NCI-H128 (cell line): ENCODE measurements around the gene CLDN24.
"Not testable (repeated sequence)": the region's sequence is repeated elsewhere in the genome, so short reads cannot be mapped to it uniquely, and the experiment has no call there.

ENCODE experiments used
- DNase-seq: peaks from one replicate; lab custom pipeline; 2025; ENCODE audit not compliant: unreplicated experiment; lab: John Stamatoyannopoulos, UW

CLDN24 gene

GRCh38 chr4:183347566-183347965 lies 25.3 kb upstream of the CLDN24 start:
- DNase-seq: no peak

GRCh38 chr4:183347146-183347545 lies 24.9 kb upstream of the CLDN24 start:
- no peak for DNase-seq

- no peak for DNase-seq
Observed at GRCh38 chr4:183345261-183345660, 23.0 kb upstream of the CLDN24 start.

- no peak for DNase-seq
Observed at GRCh38 chr4:183344523-183345255, 22.5 kb upstream of the CLDN24 start.

- DNase-seq: no peak
Observed at GRCh38 chr4:183343730-183344129, 21.5 kb upstream of the CLDN24 start.

- DNase-seq: no peak
Observed at GRCh38 chr4:183342541-183343533, 20.6 kb upstream of the CLDN24 start.

GRCh38 chr4:183337833-183338232 lies 15.6 kb upstream of the CLDN24 start:
- DNase-seq: no peak

GRCh38 chr4:183337349-183337748 lies 15.1 kb upstream of the CLDN24 start:
- DNase-seq: no peak

- DNase-seq: no peak
Observed at GRCh38 chr4:183335369-183335940, 13.2 kb upstream of the CLDN24 start.

GRCh38 chr4:183333983-183334382 lies 11.8 kb upstream of the CLDN24 start:
- DNase-seq: no peak

GRCh38 chr4:183333202-183333601 lies 11.0 kb upstream of the CLDN24 start:
- DNase-seq: no peak

- DNase-seq: no peak
Observed at GRCh38 chr4:183332447-183332846, 10.2 kb upstream of the CLDN24 start.

- no peak for DNase-seq
Observed at GRCh38 chr4:183330841-183331240, 8.6 kb upstream of the CLDN24 start.

GRCh38 chr4:183329954-183330742 lies 7.9 kb upstream of the CLDN24 start:
- DNase-seq: no peak

GRCh38 chr4:183329244-183329643 lies 7.0 kb upstream of the CLDN24 start:
- DNase-seq: no peak

- DNase-seq: no peak
Observed at GRCh38 chr4:183328832-183329231, 6.6 kb upstream of the CLDN24 start.

- DNase-seq: no peak
Observed at GRCh38 chr4:183327827-183328226, 5.6 kb upstream of the CLDN24 start.

GRCh38 chr4:183326853-183327252 lies 4.6 kb upstream of the CLDN24 start:
- no peak for DNase-seq

- not testable (repeated sequence) for DNase-seq
Observed at GRCh38 chr4:183326387-183326786, 4.2 kb upstream of the CLDN24 start.

- DNase-seq: no peak
Observed at GRCh38 chr4:183324619-183325018, 2.4 kb upstream of the CLDN24 start.

GRCh38 chr4:183324056-183324455 lies 1.8 kb upstream of the CLDN24 start:
- not testable (repeated sequence) for DNase-seq
